CD14-positive monocyte (primary cell): ENCODE results near the gene CHRM2. TPM values are rescaled to one million over a fixed set of nuclear protein-coding genes. Genes with fewer than 3 reads are reported as not detected.

Source experiments
- DNase-seq, 3 donors: peaks; one replicate each; pipeline ENCODE4 v3.0.0-alpha.2; 2011 to 2022
- H2AFZ ChIP-seq: 2 replicates; pipeline ENCODE4 v1.6.0; 2012; ENCODE audit warnings: mild to moderate bottlenecking, low read depth, low read length, inconsistent platforms; ENCODE audit not compliant: insufficient read depth, poor library complexity, severe bottlenecking
- H3K27ac ChIP-seq, 2 donors: 1 replicate in 1 of 2; 2 replicates in 1 of 2; pipeline ENCODE4 v1.5.1; 2012 to 2013; ENCODE audit warnings: low read length in 2 of 2, control low read depth in 1 of 2, inconsistent platforms in 1 of 2, low read depth in 1 of 2, mild to moderate bottlenecking in 1 of 2
- H3K27me3 ChIP-seq, 2 donors: one replicate each; pipeline versions ENCODE4 v1.6.0 to v1.6.1; 2011 to 2013; ENCODE audit warnings: low read length in 2 of 2; ENCODE audit not compliant: control insufficient read depth in 2 of 2, insufficient read depth in 2 of 2
- H3K36me3 ChIP-seq, 2 donors: replicated peaks in 1 of 2; 1 replicate in 1 of 2; 2 replicates in 1 of 2; pipeline versions ENCODE4 v1.5.1 to v1.6.1; 2012 to 2013; ENCODE audit warnings: low read length in 2 of 2, control low read depth in 1 of 2, inconsistent platforms in 1 of 2, mild to moderate bottlenecking in 1 of 2; ENCODE audit not compliant: insufficient read depth in 2 of 2, control insufficient read depth in 1 of 2
- H3K4me1 ChIP-seq, 2 donors: 1 replicate in 1 of 2; 2 replicates in 1 of 2; pipeline versions ENCODE4 v1.5.1 to v1.6.1; 2012 to 2013; ENCODE audit warnings: low read length in 2 of 2, control low read depth in 1 of 2, inconsistent platforms in 1 of 2, mild to moderate bottlenecking in 1 of 2, moderate library complexity in 1 of 2; ENCODE audit not compliant: insufficient read depth in 2 of 2, control insufficient read depth in 1 of 2
- H3K4me2 ChIP-seq: replicated peaks from 2 replicates; pipeline ENCODE3; 2012; ENCODE audit warnings: low read length, moderate library complexity, mild to moderate bottlenecking; ENCODE audit not compliant: poor library complexity, severe bottlenecking; ENCODE audit errors: extremely low read depth
- H3K4me3 ChIP-seq, 3 experiments: fragments of 200-600 bp in 1 of 3; sonication (generic) in 1 of 3; replicated peaks in 1 of 3; 1 replicate in 2 of 3; 2 replicates in 1 of 3; pipeline ENCODE4 v1.5.1; 2011 to 2013; ENCODE audit warnings: low read length in 3 of 3, mild to moderate bottlenecking in 3 of 3, control low read depth in 2 of 3, low read depth in 2 of 3, inconsistent platforms in 1 of 3, moderate library complexity in 1 of 3
- H3K79me2 ChIP-seq: 2 replicates; pipeline ENCODE4 v1.6.0; 2012; ENCODE audit warnings: mild to moderate bottlenecking, control low read depth, inconsistent platforms, low read length, moderate library complexity; ENCODE audit not compliant: insufficient read depth
- H3K9ac ChIP-seq: 2 replicates; pipeline ENCODE4 v1.6.0; 2017; ENCODE audit warnings: low read length, mild to moderate bottlenecking; ENCODE audit not compliant: insufficient read depth, poor library complexity, severe bottlenecking
- H3K9me3 ChIP-seq, 2 donors: replicated peaks in 1 of 2; 1 replicate in 1 of 2; 2 replicates in 1 of 2; pipeline versions ENCODE4 v1.5.1 to v1.6.1; 2012 to 2013; ENCODE audit warnings: low read length in 2 of 2, control low read depth in 1 of 2; ENCODE audit not compliant: control insufficient read depth in 1 of 2, insufficient read depth in 1 of 2
- H4K20me1 ChIP-seq: 2 replicates; pipeline ENCODE4 v1.6.0; 2012; ENCODE audit warnings: mild to moderate bottlenecking, low read length, control low read depth, moderate library complexity; ENCODE audit not compliant: insufficient read depth
- H3K27ac Mint-ChIP-seq, 7 donors: one replicate each; pipeline ENCODE4 v1.8.0; 2020; ENCODE audit warnings: mild to moderate bottlenecking in 7 of 7, mixed read lengths in 7 of 7, moderate library complexity in 6 of 7, inconsistent platforms in 2 of 7
- H3K27me3 Mint-ChIP-seq, 3 donors: one replicate each; pipeline ENCODE4 v1.8.0; 2021 to 2022; ENCODE audit warnings: low read depth in 3 of 3, mild to moderate bottlenecking in 3 of 3, mixed read lengths in 3 of 3, moderate library complexity in 3 of 3, inconsistent platforms in 1 of 3
- H3K36me3 Mint-ChIP-seq, 2 donors: one replicate each; pipeline ENCODE4 v1.8.0; 2020; ENCODE audit warnings: mixed read lengths in 2 of 2, inconsistent platforms in 1 of 2, mild to moderate bottlenecking in 1 of 2
- H3K4me1 Mint-ChIP-seq: one replicate; pipeline ENCODE4 v1.8.0; 2020; ENCODE audit warnings: mild to moderate bottlenecking, mixed read lengths
- H3K4me3 Mint-ChIP-seq, 2 donors: one replicate each; pipeline ENCODE4 v1.8.0; 2020; ENCODE audit warnings: mild to moderate bottlenecking in 2 of 2, mixed read lengths in 2 of 2, moderate library complexity in 1 of 2
- H3K9me3 Mint-ChIP-seq, 7 donors: one replicate each; pipeline ENCODE4 v1.8.0; 2020 to 2022; ENCODE audit warnings: mixed read lengths in 7 of 7, mild to moderate bottlenecking in 6 of 7, moderate library complexity in 6 of 7, inconsistent platforms in 2 of 7
- WGBS: methylation state at CpG from one replicate; pipeline ENCODE4 v1.1.5; 2013; ENCODE audit warnings: missing lambda C conversion rate; ENCODE audit not compliant: insufficient coverage; 5-methylcytosine and 5-hydroxymethylcytosine counted together
- intact Hi-C, 2 donors: fragments of 100-400 bp; cut with micrococcal nuclease; formaldehyde crosslinking; loops; one replicate each; pipeline versions ENCODE4 v1.15.0 to v1.15.1; 2023
- polyA plus RNA-seq, 3 donors: library from polyadenylated mRNA; depleted of rRNA in 1 of 3; unstranded in 2 of 3; stranded (reverse) in 1 of 3; fragments of 300-500 nt in 2 of 3; fragments of >200 nt in 1 of 3; fragmentation: Illumina TruSeq in 2 of 3; gene quantifications; 1 replicate in 2 of 3; 2 replicates in 1 of 3; pipeline ENCODE4 v1.2.3, GENCODE V29; 2012 to 2021
- TF ChIP-seq, protein P1 (sequence below): fragments of 200-600 bp; IDR thresholded peaks from one replicate; pipeline ENCODE4 v1.8.0; 2022; ENCODE audit warnings: antibody characterized with exemption, mild to moderate bottlenecking

CHRM2 gene
- polyA plus RNA-seq, 3 donors: not detected

DNA sequence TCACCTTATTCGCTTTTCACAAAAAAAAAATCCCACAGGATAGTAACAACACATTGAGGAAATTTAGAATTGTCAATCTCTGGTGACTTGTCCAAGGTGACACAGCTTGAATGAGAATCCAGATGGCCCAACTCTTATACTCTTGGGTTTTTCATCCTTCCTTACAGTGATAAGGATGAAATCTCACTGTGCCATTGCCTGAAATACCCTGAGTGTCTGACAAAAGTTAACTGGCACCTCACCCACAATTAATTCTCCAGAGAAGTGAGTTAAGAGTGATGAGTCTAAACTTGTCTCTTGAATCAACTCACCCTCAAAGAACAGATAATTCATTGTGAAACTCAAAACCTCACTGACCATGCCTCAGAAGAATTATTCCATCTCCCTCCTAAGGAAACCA, 18.9 kb downstream of the CHRM2 start:
- no peaks in the 10 kb centered on the region for H3K79me2 ChIP-seq
- H3K9ac ChIP-seq: no peak overlapping the region
- H2AFZ ChIP-seq: no peak overlapping the region
- H3K27me3 Mint-ChIP-seq: no peaks in the 10 kb centered on the region
- no peaks in the 10 kb centered on the region for H3K4me1 ChIP-seq
- H3K36me3 ChIP-seq: no peaks in the 10 kb centered on the region
- H4K20me1 ChIP-seq: no peaks in the 10 kb centered on the region
- no CpG with 5 or more reads among the region's 1 CpG for WGBS
- H3K27ac ChIP-seq: no peak overlapping the region
- no peaks in the 10 kb centered on the region for H3K27me3 ChIP-seq
- H3K4me2 ChIP-seq: no peak overlapping the region
- no peak overlapping the region for H3K27ac Mint-ChIP-seq
- no peaks in the 10 kb centered on the region for H3K36me3 Mint-ChIP-seq
- H3K4me1 Mint-ChIP-seq: no peaks in the 10 kb centered on the region
- no peak overlapping the region for H3K4me3 ChIP-seq
- no peak for DNase-seq
- TF ChIP-seq, protein P1, sequence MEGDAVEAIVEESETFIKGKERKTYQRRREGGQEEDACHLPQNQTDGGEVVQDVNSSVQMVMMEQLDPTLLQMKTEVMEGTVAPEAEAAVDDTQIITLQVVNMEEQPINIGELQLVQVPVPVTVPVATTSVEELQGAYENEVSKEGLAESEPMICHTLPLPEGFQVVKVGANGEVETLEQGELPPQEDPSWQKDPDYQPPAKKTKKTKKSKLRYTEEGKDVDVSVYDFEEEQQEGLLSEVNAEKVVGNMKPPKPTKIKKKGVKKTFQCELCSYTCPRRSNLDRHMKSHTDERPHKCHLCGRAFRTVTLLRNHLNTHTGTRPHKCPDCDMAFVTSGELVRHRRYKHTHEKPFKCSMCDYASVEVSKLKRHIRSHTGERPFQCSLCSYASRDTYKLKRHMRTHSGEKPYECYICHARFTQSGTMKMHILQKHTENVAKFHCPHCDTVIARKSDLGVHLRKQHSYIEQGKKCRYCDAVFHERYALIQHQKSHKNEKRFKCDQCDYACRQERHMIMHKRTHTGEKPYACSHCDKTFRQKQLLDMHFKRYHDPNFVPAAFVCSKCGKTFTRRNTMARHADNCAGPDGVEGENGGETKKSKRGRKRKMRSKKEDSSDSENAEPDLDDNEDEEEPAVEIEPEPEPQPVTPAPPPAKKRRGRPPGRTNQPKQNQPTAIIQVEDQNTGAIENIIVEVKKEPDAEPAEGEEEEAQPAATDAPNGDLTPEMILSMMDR: no peak
- no peak overlapping the region for H3K4me3 Mint-ChIP-seq
- intact Hi-C loops: no loop called here
- H3K9me3 ChIP-seq: no peaks in the 10 kb centered on the region
- H3K9me3 Mint-ChIP-seq: peaks cover 0 to 5% (median 0%) of the 10 kb centered on the region in 7 donors

DNA sequence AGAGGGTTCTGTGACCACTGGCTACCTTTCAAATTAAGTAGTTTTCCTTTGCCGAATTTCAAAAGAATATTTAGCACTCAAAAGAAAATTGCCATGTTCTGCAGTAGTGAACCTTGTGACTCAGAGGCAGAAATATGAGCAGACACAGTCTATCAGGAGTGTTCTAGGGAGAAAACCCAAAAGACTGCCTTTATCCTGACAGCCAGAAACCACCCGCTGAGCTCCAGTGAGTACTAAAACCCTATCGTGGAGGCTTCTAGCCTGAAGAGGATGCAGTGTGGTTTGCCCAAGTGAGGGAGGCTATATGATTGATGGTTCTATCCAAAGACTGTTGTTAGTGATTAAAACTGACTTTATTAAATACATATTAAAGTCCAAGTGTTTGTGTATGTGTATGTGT, 21.9 kb downstream of the CHRM2 start:
- H3K79me2 ChIP-seq: no peaks in the 10 kb centered on the region
- H3K9ac ChIP-seq: no peak overlapping the region
- H3K4me2 ChIP-seq: no peak overlapping the region
- no peaks in the 10 kb centered on the region for H3K27me3 Mint-ChIP-seq
- H3K27ac ChIP-seq: no peak overlapping the region
- no peaks in the 10 kb centered on the region for H4K20me1 ChIP-seq
- H3K4me1 ChIP-seq: no peaks in the 10 kb centered on the region
- no peaks in the 10 kb centered on the region for H3K27me3 ChIP-seq
- H3K4me3 Mint-ChIP-seq: no peak overlapping the region
- 20% methylated on average over 1 of the region's 3 CpGs for WGBS
- no peak overlapping the region for H3K27ac Mint-ChIP-seq
- TF ChIP-seq, protein P1: no peak
- H3K9me3 Mint-ChIP-seq: peaks cover 0 to 15% (median 1%) of the 10 kb centered on the region in 7 donors
- no peaks in the 10 kb centered on the region for H3K4me1 Mint-ChIP-seq
- no peaks in the 10 kb centered on the region for H3K36me3 Mint-ChIP-seq
- no peaks in the 10 kb centered on the region for H3K36me3 ChIP-seq
- intact Hi-C loops: no loop called here
- no peak for DNase-seq
- no peak overlapping the region for H3K4me3 ChIP-seq
- H2AFZ ChIP-seq: no peak overlapping the region
- H3K9me3 ChIP-seq: no peaks in the 10 kb centered on the region
